Smooth muscle cell (in vitro differentiated cells): ENCODE measurements around the gene LPP. TPM values are rescaled to one million over a fixed set of nuclear protein-coding genes. Genes with fewer than 3 reads are reported as not detected.

Experiments
- DNase-seq: peaks from one replicate; lab custom pipeline; 2025; ENCODE audit not compliant: unreplicated experiment; lab: John Stamatoyannopoulos, UW
- H2AFZ ChIP-seq: fragments of 200-600 bp; sonication (generic); 2 replicates; pipeline ENCODE4 v1.6.0; 2016; ENCODE audit warnings: antibody characterized with exemption, low read depth, mild to moderate bottlenecking
- H3F3A ChIP-seq: fragments of 200-600 bp; sonication (generic); 2 replicates; pipeline ENCODE4 v1.6.0; 2017; ENCODE audit warnings: antibody characterized with exemption, low read depth
- H3K27ac ChIP-seq: fragments of 200-600 bp; sonication (generic); 2 replicates; pipeline ENCODE4 v1.5.1; 2016; ENCODE audit warnings: low read depth, mild to moderate bottlenecking
- H3K27me3 ChIP-seq: fragments of 200-600 bp; sonication (generic); 2 replicates; pipeline ENCODE4 v1.6.1; 2016; ENCODE audit warnings: low read depth, mild to moderate bottlenecking
- H3K36me3 ChIP-seq: fragments of 200-600 bp; sonication (generic); 2 replicates; pipeline ENCODE4 v1.5.1; 2016; ENCODE audit warnings: low read depth
- H3K4me1 ChIP-seq: fragments of 200-600 bp; sonication (generic); 2 replicates; pipeline ENCODE4 v1.5.1; 2016; ENCODE audit warnings: low read depth
- H3K4me2 ChIP-seq: fragments of 200-600 bp; sonication (generic); 2 replicates; pipeline ENCODE4 v1.6.0; 2016; ENCODE audit warnings: mild to moderate bottlenecking
- H3K4me3 ChIP-seq: fragments of 200-600 bp; sonication (generic); 2 replicates; pipeline ENCODE4 v1.5.1; 2016; ENCODE audit warnings: mild to moderate bottlenecking
- H3K79me2 ChIP-seq: fragments of 200-600 bp; sonication (generic); 2 replicates; pipeline ENCODE4 v1.6.0; 2016; ENCODE audit warnings: low read depth, mild to moderate bottlenecking
- H3K9ac ChIP-seq: fragments of 200-600 bp; sonication (generic); 2 replicates; pipeline ENCODE4 v1.6.0; 2016; ENCODE audit warnings: low read depth
- H3K9me3 ChIP-seq: fragments of 200-600 bp; sonication (generic); replicated peaks from 2 replicates; pipeline ENCODE4 v1.5.1; 2016; ENCODE audit warnings: low read depth
- H4K20me1 ChIP-seq: fragments of 200-600 bp; sonication (generic); 2 replicates; pipeline ENCODE4 v1.6.0; 2016; ENCODE audit warnings: low read depth
- CTCF ChIP-seq: fragments of 200-600 bp; sonication (generic); IDR thresholded peaks from 2 replicates; pipeline ENCODE4 v1.5.1; 2017; ENCODE audit warnings: borderline replicate concordance, mild to moderate bottlenecking, antibody characterized with exemption; ENCODE audit not compliant: insufficient read depth, poor library complexity, severe bottlenecking
- WGBS: methylation state at CpG from one replicate; pipeline ENCODE4 v1.1.7; 2016; ENCODE audit warnings: low lambda C conversion rate; 5-methylcytosine and 5-hydroxymethylcytosine counted together
- polyA plus RNA-seq: library from polyadenylated mRNA; unstranded; fragments of >200 nt; fragmentation: Nextera tagmentation; extraction: Ambion mirVana; gene quantifications from 2 replicates; pipeline ENCODE4 v1.2.1, GENCODE V29; 2016
- total RNA-seq: library from RNA; depleted of rRNA; stranded (reverse); fragments of >200 nt; gene quantifications from 2 replicates; pipeline ENCODE4 v1.2.3, GENCODE V29; 2014

Gene LPP
- total and polyA plus RNA-seq, 2 experiments from 2014 or later = 42.3 to 128 TPM

DNA sequence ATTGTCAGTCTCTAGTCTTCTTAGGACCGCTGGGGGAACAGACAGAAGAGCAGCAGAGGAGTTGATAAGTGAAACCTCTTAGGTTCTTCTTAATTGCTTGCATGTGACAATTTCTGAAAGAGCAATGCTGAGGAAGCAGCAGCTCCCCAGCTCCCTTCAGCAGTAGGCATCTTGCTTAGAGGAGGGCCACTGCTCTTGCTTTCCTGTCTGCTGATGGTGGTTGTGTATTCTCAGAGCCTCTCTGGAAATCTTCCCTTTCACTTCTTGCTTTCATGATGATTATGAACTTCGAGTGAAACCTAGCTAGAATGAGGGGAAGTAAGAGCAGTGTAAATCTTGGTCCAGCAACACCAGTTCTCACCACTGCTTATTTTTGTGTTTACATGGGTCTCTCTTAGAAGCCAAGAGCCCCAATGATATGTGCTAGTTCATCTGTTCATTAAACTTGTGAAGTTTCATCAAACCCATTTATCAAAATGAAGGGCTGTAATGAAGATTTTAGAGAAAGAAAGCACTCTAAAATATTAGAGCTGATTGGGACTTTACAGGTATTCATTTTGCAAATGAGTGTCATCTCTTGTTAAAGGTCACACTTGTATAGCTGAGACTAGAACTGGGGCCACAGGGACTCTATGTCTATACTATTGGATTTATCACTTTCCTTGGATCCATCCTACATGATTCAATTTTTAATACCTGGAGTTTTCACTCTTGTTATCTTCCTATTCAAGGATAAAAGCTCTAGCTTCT, 246.7 kb downstream of the LPP start:
- Histone ChIP-seq H3K9ac (no peak overlapping the region), H3F3A (no peaks in the 10 kb centered on the region), H2AFZ (no peak overlapping the region), H3K4me1 (peaks cover 6% of the 10 kb centered on the region), H3K79me2 (peaks cover 69% of the 10 kb centered on the region), H3K4me2 (no peak overlapping the region), H3K27ac (no peak overlapping the region), H3K36me3 (no peaks in the 10 kb centered on the region), H3K27me3 (no peaks in the 10 kb centered on the region), H4K20me1 (peaks cover 65% of the 10 kb centered on the region), H3K4me3 (no peak overlapping the region), H3K9me3 (no peaks in the 10 kb centered on the region)
- no peak for TF ChIP-seq CTCF
- 51% methylated on average over 2 of the region's 2 CpGs for WGBS
- no peak for DNase-seq

- Histone ChIP-seq H3K36me3 (no peaks in the 10 kb centered on the region), H3K9me3 (no peaks in the 10 kb centered on the region), H3F3A (no peaks in the 10 kb centered on the region), H3K79me2 (peaks cover 63% of the 10 kb centered on the region), H3K4me2 (no peak overlapping the region), H3K9ac (no peak overlapping the region), H3K27ac (no peak overlapping the region), H2AFZ (no peak overlapping the region), H3K4me1 (peaks cover 6% of the 10 kb centered on the region), H4K20me1 (peaks cover 66% of the 10 kb centered on the region), H3K4me3 (no peak overlapping the region), H3K27me3 (no peaks in the 10 kb centered on the region)
- no peak for DNase-seq
- WGBS = 96% methylated on average over 3 of the region's 3 CpGs
- no peak for TF ChIP-seq CTCF
These were observed 247.5 kb downstream of the LPP start for GRCh38 chr3:188401244-188401993.

- Histone ChIP-seq H3K27ac (no peak overlapping the region), H2AFZ (no peak overlapping the region), H4K20me1 (peaks cover 66% of the 10 kb centered on the region), H3K9ac (no peak overlapping the region), H3K9me3 (no peaks in the 10 kb centered on the region), H3K4me3 (no peak overlapping the region), H3K79me2 (peaks cover 58% of the 10 kb centered on the region), H3F3A (no peaks in the 10 kb centered on the region), H3K27me3 (no peaks in the 10 kb centered on the region), H3K4me2 (no peak overlapping the region), H3K4me1 (peaks cover under 1% of the 10 kb centered on the region), H3K36me3 (no peaks in the 10 kb centered on the region)
- no peak for TF ChIP-seq CTCF
- DNase-seq = no peak
These were observed 248.3 kb downstream of the LPP start for GRCh38 chr3:188402229-188402628.

DNA sequence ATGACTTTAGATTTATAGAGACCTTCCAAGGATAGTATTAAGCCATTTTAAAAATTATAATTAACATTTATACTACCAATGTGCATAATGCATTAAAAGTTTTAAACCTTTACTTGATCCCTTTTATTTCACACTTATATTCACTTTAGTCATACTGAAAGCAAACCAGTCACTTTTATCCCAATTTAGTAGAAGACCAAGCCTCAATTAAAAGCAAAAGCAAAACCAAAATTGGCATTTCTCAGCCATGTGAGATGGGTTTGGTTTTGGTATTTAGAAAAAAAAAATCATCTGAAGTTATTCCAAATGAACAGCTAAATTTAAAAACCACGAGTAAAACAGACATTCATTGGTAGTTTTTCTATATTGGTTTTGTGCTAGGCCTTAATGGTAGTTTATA, 249.4 kb downstream of the LPP start:
- peaks cover 58% of the 10 kb centered on the region for H3K79me2 ChIP-seq

More for the DNA sequence above, 249.4 kb downstream of the LPP start:
- no peak overlapping the region for H2AFZ ChIP-seq
- no peaks in the 10 kb centered on the region for H3K4me1 ChIP-seq
- H3K4me3 ChIP-seq = no peak overlapping the region
- no peak overlapping the region for H3K27ac ChIP-seq
- H3K36me3 ChIP-seq = no peaks in the 10 kb centered on the region
- WGBS = 95% methylated on average over 1 of the region's 1 CpG
- no peak for DNase-seq
- H3K4me2 ChIP-seq = no peak overlapping the region
- H4K20me1 ChIP-seq = peaks cover 64% of the 10 kb centered on the region
- H3F3A ChIP-seq = no peaks in the 10 kb centered on the region
- H3K9ac ChIP-seq = no peak overlapping the region
- TF ChIP-seq CTCF = no peak
- no peaks in the 10 kb centered on the region for H3K9me3 ChIP-seq
- no peaks in the 10 kb centered on the region for H3K27me3 ChIP-seq
